ENCODE data around the gene ZNF165. TPM values are rescaled to one million over a fixed set of nuclear protein-coding genes. Genes with fewer than 3 reads are reported as not detected.
A peak's percentile ranks its signal among the peaks of the same experiment; 100 is the strongest.

The ZNF165 gene
- total and polyA plus RNA-seq, 2 of the 13 experiments (the other 11 are each of a cell fraction or from before 2014, with no cell fraction given), result 0.58 to 8.6 TPM

- TF ChIP-seq TFAP4 (IDR thresholded peaks at IDR 0.05; ENCODE audit: borderline replicate concordance, low read depth) (peak; percentile 25; the same call in 1 of the 2 replicates), SP140L (CRISPR knock-in tag; IDR thresholded peaks at IDR 0.05; ENCODE audit: borderline replicate concordance) (no peak), ZNF276 (CRISPR knock-in tag; IDR thresholded peaks at IDR 0.05; ENCODE audit: low read depth) (peak; percentile 88), MXD1 (CRISPR knock-in tag; IDR thresholded peaks at IDR 0.05) (peak; percentile 63; the same call in 1 of the 2 replicates), ZNF790 (CRISPR knock-in tag; IDR thresholded peaks at IDR 0.05; ENCODE audit: borderline replicate concordance) (peak; percentile 66; the same call in 1 of the 2 replicates), SNAPC5 (CRISPR knock-in tag; IDR thresholded peaks at IDR 0.05; ENCODE audit: borderline replicate concordance) (peak; percentile 45; the same call in 1 of the 2 replicates), ZZZ3 (CRISPR knock-in tag; IDR thresholded peaks at IDR 0.05; ENCODE audit: borderline replicate concordance) (peak; percentile 86; the same call in 1 of the 2 replicates), TBX2 (CRISPR knock-in tag; IDR thresholded peaks at IDR 0.05; ENCODE audit: borderline replicate concordance) (peak; percentile 89), CEBPG (CRISPR knock-in tag; IDR thresholded peaks at IDR 0.05) (peak; percentile 50; the same call in 1 of the 2 replicates), ZNF761 (CRISPR knock-in tag; conservative IDR thresholded peaks at IDR 0.05) (no peak), ZNF121 (CRISPR knock-in tag; IDR thresholded peaks at IDR 0.05) (peak; percentile 51; the same call in 1 of the 2 replicates), ZKSCAN1 (IDR thresholded peaks at IDR 0.05; ENCODE audit: low read length) (no peak), TP53 (CRISPR knock-in tag; conservative IDR thresholded peaks at IDR 0.05) (0 out of 2 replicates have a peak, but pooled peaks have one; percentile 9), SAFB2 (CRISPR knock-in tag; IDR thresholded peaks at IDR 0.05; ENCODE audit: borderline replicate concordance, low read depth) (peak; percentile 77; the same call in 1 of the 2 replicates), ZSCAN31 (CRISPR knock-in tag; IDR thresholded peaks at IDR 0.05; ENCODE audit: low read depth) (peak; percentile 95)
- TF ChIP-seq, protein P1, sequence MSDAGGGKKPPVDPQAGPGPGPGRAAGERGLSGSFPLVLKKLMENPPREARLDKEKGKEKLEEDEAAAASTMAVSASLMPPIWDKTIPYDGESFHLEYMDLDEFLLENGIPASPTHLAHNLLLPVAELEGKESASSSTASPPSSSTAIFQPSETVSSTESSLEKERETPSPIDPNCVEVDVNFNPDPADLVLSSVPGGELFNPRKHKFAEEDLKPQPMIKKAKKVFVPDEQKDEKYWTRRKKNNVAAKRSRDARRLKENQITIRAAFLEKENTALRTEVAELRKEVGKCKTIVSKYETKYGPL (CRISPR knock-in tag; IDR thresholded peaks at IDR 0.05), result 0 out of 2 replicates have a peak, but pooled peaks have one; percentile 30
- TF ChIP-seq, protein P2, sequence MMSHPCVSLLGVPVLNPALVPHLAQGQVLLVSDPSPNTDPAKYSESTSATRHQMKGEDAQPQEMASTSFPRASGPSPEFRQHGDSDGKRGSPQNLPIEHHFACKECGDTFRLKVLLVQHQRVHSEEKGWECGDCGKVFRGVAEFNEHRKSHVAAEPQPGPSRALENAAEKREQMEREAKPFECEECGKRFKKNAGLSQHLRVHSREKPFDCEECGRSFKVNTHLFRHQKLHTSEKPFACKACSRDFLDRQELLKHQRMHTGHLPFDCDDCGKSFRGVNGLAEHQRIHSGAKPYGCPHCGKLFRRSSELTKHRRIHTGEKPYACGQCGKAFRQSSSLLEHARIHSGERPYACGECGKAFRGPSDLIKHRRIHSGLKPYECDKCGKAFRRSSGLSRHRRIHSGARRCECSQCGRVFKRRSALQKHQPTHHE (CRISPR knock-in tag; IDR thresholded peaks at IDR 0.05; ENCODE audit: borderline replicate concordance), result peak; percentile 82
- TF ChIP-seq, protein P3, sequence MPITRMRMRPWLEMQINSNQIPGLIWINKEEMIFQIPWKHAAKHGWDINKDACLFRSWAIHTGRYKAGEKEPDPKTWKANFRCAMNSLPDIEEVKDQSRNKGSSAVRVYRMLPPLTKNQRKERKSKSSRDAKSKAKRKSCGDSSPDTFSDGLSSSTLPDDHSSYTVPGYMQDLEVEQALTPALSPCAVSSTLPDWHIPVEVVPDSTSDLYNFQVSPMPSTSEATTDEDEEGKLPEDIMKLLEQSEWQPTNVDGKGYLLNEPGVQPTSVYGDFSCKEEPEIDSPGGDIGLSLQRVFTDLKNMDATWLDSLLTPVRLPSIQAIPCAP (CRISPR knock-in tag; IDR thresholded peaks at IDR 0.05; ENCODE audit: low read depth), result no peak
- TF ChIP-seq, protein P4, sequence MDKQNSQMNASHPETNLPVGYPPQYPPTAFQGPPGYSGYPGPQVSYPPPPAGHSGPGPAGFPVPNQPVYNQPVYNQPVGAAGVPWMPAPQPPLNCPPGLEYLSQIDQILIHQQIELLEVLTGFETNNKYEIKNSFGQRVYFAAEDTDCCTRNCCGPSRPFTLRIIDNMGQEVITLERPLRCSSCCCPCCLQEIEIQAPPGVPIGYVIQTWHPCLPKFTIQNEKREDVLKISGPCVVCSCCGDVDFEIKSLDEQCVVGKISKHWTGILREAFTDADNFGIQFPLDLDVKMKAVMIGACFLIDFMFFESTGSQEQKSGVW (CRISPR knock-in tag; IDR thresholded peaks at IDR 0.05; ENCODE audit: borderline replicate concordance), result no peak; the same call in 1 of the 2 replicates
Measured at GRCh38 chr6:28080631-28081485, 490 bp downstream of the ZNF165 start (continued).

Data from HepG2 (cell line).